ENCODE measurements around the gene ANK2. TPM values are rescaled to one million over a fixed set of nuclear protein-coding genes. Genes with fewer than 3 reads are reported as not detected.
A peak's percentile ranks its signal among the peaks of the same experiment; 100 is the strongest.

The ANK2 gene
- total RNA-seq, 2 donors from 2014 or later = 70.0 to 124 TPM

DNA sequence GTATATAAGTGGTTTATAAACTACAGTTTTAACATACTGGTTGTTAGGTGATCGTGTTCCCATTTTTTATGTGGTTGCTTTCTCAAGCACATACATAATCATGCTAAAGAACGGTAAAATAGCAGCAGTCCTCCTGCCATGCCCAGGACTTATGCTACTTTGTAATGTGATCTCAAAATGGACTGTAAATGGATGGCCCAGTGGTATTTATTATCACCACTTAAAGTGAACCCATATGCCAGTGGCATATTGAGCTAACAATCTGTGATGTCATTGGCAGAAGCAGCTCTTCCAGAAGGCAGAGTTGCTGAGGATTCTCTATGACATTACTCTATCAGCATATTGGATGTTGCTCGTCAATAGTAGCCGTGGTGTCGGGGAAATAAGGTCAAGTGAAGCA is 28.6 kb downstream of the ANK2 start:
- no peak overlapping the region for H3K27ac Mint-ChIP-seq
- no peaks in the 10 kb centered on the region for H3K27me3 Mint-ChIP-seq (ENCODE audit: insufficient read depth)
- Histone ChIP-seq H3K4me3 (ENCODE audit: low read length) (no peak overlapping the region), H3K4me1 (ENCODE audit: control insufficient read depth, insufficient read depth, low read length) (no peaks in the 10 kb centered on the region), H3K36me3 (ENCODE audit: control insufficient read depth, insufficient read depth, low read length) (peaks cover 10% of the 10 kb centered on the region), H3K27me3 (ENCODE audit: control insufficient read depth, insufficient read depth, low read length, poor library complexity, severe bottlenecking) (no peaks in the 10 kb centered on the region), H3K27ac (ENCODE audit: low read depth, low read length) (no peak overlapping the region), H3K9ac (ENCODE audit: extremely low read depth, low read length, poor library complexity, severe bottlenecking) (no peak overlapping the region), H3K9me3 (ENCODE audit: control insufficient read depth, low read length) (no peaks in the 10 kb centered on the region)
- DNase-seq = no peak
- H3K4me3 Mint-ChIP-seq = no peak overlapping the region
- H3K9me3 Mint-ChIP-seq = no peaks in the 10 kb centered on the region
- peaks cover 19% of the 10 kb centered on the region for H3K4me1 Mint-ChIP-seq
- peaks cover 18% of the 10 kb centered on the region for H3K36me3 Mint-ChIP-seq (ENCODE audit: low read depth)
- TF ChIP-seq, protein P1, sequence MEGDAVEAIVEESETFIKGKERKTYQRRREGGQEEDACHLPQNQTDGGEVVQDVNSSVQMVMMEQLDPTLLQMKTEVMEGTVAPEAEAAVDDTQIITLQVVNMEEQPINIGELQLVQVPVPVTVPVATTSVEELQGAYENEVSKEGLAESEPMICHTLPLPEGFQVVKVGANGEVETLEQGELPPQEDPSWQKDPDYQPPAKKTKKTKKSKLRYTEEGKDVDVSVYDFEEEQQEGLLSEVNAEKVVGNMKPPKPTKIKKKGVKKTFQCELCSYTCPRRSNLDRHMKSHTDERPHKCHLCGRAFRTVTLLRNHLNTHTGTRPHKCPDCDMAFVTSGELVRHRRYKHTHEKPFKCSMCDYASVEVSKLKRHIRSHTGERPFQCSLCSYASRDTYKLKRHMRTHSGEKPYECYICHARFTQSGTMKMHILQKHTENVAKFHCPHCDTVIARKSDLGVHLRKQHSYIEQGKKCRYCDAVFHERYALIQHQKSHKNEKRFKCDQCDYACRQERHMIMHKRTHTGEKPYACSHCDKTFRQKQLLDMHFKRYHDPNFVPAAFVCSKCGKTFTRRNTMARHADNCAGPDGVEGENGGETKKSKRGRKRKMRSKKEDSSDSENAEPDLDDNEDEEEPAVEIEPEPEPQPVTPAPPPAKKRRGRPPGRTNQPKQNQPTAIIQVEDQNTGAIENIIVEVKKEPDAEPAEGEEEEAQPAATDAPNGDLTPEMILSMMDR (conservative IDR thresholded peaks at IDR 0.05) = no peak
- 91 to 94% methylated on average over 4 to 5 of the region's 5 CpGs for WGBS, 2 experiments (ENCODE audit: insufficient coverage in 1 of 2, insufficient read length in 1 of 2)

DNA sequence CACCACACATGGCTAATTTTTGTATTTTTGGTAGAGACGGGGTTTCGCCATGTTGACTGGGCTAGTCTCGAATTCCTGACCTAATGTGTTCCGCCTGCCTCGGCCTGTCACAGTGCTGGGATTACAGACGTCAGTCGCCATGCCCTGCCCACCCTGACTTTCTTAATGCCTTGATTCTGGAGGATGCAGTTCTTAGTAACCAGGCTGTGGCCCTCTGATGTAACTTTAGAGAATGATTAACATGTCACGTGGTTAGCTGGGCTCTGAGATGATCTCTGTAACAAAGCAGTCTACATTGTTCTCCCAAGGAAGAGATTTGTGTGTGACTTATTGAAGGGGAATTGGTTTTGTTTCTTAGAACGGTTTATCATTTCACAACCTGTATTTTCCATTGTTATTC is 30.6 kb downstream of the ANK2 start:
- peak; percentile 64 for DNase-seq

DNA sequence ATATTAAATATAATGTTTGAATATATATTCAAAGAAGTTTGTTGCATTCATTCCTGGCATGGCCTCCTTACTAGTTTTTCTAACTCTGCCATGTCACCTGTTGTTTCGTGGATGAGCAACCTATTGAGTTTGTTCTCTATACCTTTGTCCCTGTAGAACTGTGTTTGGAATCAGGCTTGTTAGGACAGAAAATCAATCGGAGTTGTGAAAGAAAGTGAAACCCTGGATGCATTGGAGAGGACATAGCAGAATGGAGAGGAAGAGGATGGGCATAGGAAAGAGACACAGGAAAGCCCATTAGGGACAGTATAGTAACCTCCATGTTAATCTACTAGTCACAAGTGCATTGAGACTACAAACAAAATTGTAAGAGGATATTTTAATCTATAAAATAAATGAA is 31.2 kb downstream of the ANK2 start:
- Histone ChIP-seq H3K9ac (ENCODE audit: extremely low read depth, low read length, poor library complexity, severe bottlenecking) (no peak overlapping the region), H3K4me3 (ENCODE audit: low read length) (no peak overlapping the region), H3K9me3 (ENCODE audit: control insufficient read depth, low read length) (no peaks in the 10 kb centered on the region), H3K27me3 (ENCODE audit: control insufficient read depth, insufficient read depth, low read length, poor library complexity, severe bottlenecking) (no peaks in the 10 kb centered on the region), H3K4me1 (ENCODE audit: control insufficient read depth, insufficient read depth, low read length) (peaks cover 1% of the 10 kb centered on the region), H3K27ac (ENCODE audit: low read depth, low read length) (no peak overlapping the region), H3K36me3 (ENCODE audit: control insufficient read depth, insufficient read depth, low read length) (peaks cover 6% of the 10 kb centered on the region)
- Mint-ChIP-seq H3K4me1 (peaks cover 25% of the 10 kb centered on the region), H3K27ac (no peak overlapping the region), H3K4me3 (no peak overlapping the region), H3K27me3 (ENCODE audit: insufficient read depth) (no peaks in the 10 kb centered on the region), H3K36me3 (ENCODE audit: low read depth) (peaks cover 14% of the 10 kb centered on the region), H3K9me3 (no peaks in the 10 kb centered on the region)
- WGBS, 2 experiments (ENCODE audit: insufficient coverage in 1 of 2, insufficient read length in 1 of 2) = 92 to 100% methylated on average over 2 of the region's 2 CpGs
- TF ChIP-seq, protein P1 (conservative IDR thresholded peaks at IDR 0.05) = no peak
- no peak for DNase-seq

More for the DNA sequence above, 30.6 kb downstream of the ANK2 start:
- H3K9me3 ChIP-seq (ENCODE audit: control insufficient read depth, low read length) = no peaks in the 10 kb centered on the region
- 92 to 94% methylated on average over 5 to 8 of the region's 9 CpGs for WGBS, 2 experiments (ENCODE audit: insufficient coverage in 1 of 2, insufficient read length in 1 of 2)
- peaks cover 10% of the 10 kb centered on the region for H3K36me3 ChIP-seq (ENCODE audit: control insufficient read depth, insufficient read depth, low read length)
- TF ChIP-seq, protein P1 (conservative IDR thresholded peaks at IDR 0.05) = no peak
- Mint-ChIP-seq H3K36me3 (ENCODE audit: low read depth) (peaks cover 18% of the 10 kb centered on the region), H3K27ac (peak overlapping the region; percentile 83), H3K4me3 (no peak overlapping the region), H3K27me3 (ENCODE audit: insufficient read depth) (no peaks in the 10 kb centered on the region), H3K9me3 (no peaks in the 10 kb centered on the region), H3K4me1 (peaks cover 22% of the 10 kb centered on the region)
- H3K4me1 ChIP-seq (ENCODE audit: control insufficient read depth, insufficient read depth, low read length) = no peaks in the 10 kb centered on the region
- no peak overlapping the region for H3K4me3 ChIP-seq (ENCODE audit: low read length)
- H3K9ac ChIP-seq (ENCODE audit: extremely low read depth, low read length, poor library complexity, severe bottlenecking) = no peak overlapping the region
- no peak overlapping the region for H3K27ac ChIP-seq (ENCODE audit: low read depth, low read length)
- no peaks in the 10 kb centered on the region for H3K27me3 ChIP-seq (ENCODE audit: control insufficient read depth, insufficient read depth, low read length, poor library complexity, severe bottlenecking)

Measured in endodermal cell (in vitro differentiated cells).